Stomach (tissue), 4 donors: ENCODE data around the gene BRCA1.

ENCODE experiments used
- CTCF ChIP-seq, 7 experiments: fragments of 450-650 bp in 4 of 7; fragments of 200-600 bp in 3 of 7; sonication (generic) in 3 of 7; IDR thresholded peaks; one replicate each; pipeline ENCODE4 v1.5.1; 2016 to 2019; ENCODE audit warnings: antibody characterized with exemption in 7 of 7, control low read depth in 2 of 7, mild to moderate bottlenecking in 1 of 7
- POLR2AphosphoS5 ChIP-seq, 3 donors: sonication (generic); formaldehyde crosslinking; IDR thresholded peaks; one replicate each; pipeline ENCODE4 v1.6.1; 2016; ENCODE audit warnings: antibody characterized with exemption in 3 of 3

GRCh38 chr17:43079641-43080302 is 45.4 kb downstream of the BRCA1 start:
- no peak for TF ChIP-seq POLR2AphosphoS5 (IDR thresholded peaks at IDR 0.05)
- TF ChIP-seq CTCF (IDR thresholded peaks at IDR 0.05): no peak
